HFF-Myc (cell line): ENCODE results near the gene STK11IP.

ENCODE experiments used
- DNase-seq: peaks from one replicate; pipeline ENCODE4 v3.0.0-alpha.2; 2011; ENCODE audit warnings: low read depth; ENCODE audit errors: extremely low read depth
- H3K4me3 ChIP-seq: replicated peaks from 2 replicates; pipeline ENCODE4 v1.5.1; 2011; ENCODE audit warnings: low read depth, mild to moderate bottlenecking, control low read depth, low read length
- CTCF ChIP-seq: IDR thresholded peaks from 2 replicates; pipeline ENCODE4 v1.5.1; 2012; ENCODE audit warnings: mild to moderate bottlenecking, low read depth, low read length, control low read depth; ENCODE audit errors: missing control alignments

STK11IP gene

GRCh38 chr2:219574484-219575311 lies 23.0 kb upstream of the STK11IP start:
- H3K4me3 ChIP-seq = no peak overlapping the region
- no peak for DNase-seq
- TF ChIP-seq CTCF = no peak

- H3K4me3 ChIP-seq = no peak overlapping the region
- no peak for DNase-seq
- TF ChIP-seq CTCF = no peak
These were observed 21.8 kb upstream of the STK11IP start for GRCh38 chr2:219575566-219576504.

- no peak overlapping the region for H3K4me3 ChIP-seq
- no peak for TF ChIP-seq CTCF
- no peak for DNase-seq
These were observed 20.9 kb upstream of the STK11IP start for GRCh38 chr2:219576505-219577388.

GRCh38 chr2:219578811-219579613 lies 18.6 kb upstream of the STK11IP start:
- no peak overlapping the region for H3K4me3 ChIP-seq
- TF ChIP-seq CTCF = no peak
- DNase-seq = no peak

GRCh38 chr2:219581346-219581745 lies 16.3 kb upstream of the STK11IP start:
- DNase-seq = no peak
- no peak overlapping the region for H3K4me3 ChIP-seq
- no peak for TF ChIP-seq CTCF
